ENCODE measurements around the gene SLFNL1.

Gene SLFNL1

GRCh38 chr1:41028034-41028642, 6.6 kb upstream of the SLFNL1 start:
- no peak overlapping the region for H2AFZ ChIP-seq
- H3K36me3 ChIP-seq (ENCODE audit: control insufficient read depth, insufficient read depth, low read length) = no peaks in the 10 kb centered on the region

GRCh38 chr1:41025979-41026819, 4.7 kb upstream of the SLFNL1 start:
- no peaks in the 10 kb centered on the region for H3K79me2 ChIP-seq
- no peak overlapping the region for H3K9ac ChIP-seq
- H3K27me3 ChIP-seq (ENCODE audit: control insufficient read depth, insufficient read depth, low read length) = no peaks in the 10 kb centered on the region
- H3K36me3 ChIP-seq (ENCODE audit: control insufficient read depth, insufficient read depth, low read length) = no peaks in the 10 kb centered on the region
- no peak overlapping the region for H3K4me2 ChIP-seq (ENCODE audit: low read length)
- H2AFZ ChIP-seq = no peak overlapping the region
- no peak for TF ChIP-seq CTCF (IDR thresholded peaks at IDR 0.05)
- H3K4me1 ChIP-seq = peaks cover 10% of the 10 kb centered on the region
- no peaks in the 10 kb centered on the region for H3K9me3 ChIP-seq (ENCODE audit: control insufficient read depth, low read length)
- no peak overlapping the region for H3K27ac ChIP-seq
- no peak overlapping the region for H3K4me3 ChIP-seq (ENCODE audit: low read depth, low read length)

More at GRCh38 chr1:41028034-41028642, 6.6 kb upstream of the SLFNL1 start:
- no peak overlapping the region for H3K4me3 ChIP-seq (ENCODE audit: low read depth, low read length)
- no peak overlapping the region for H3K9ac ChIP-seq
- H3K27me3 ChIP-seq (ENCODE audit: control insufficient read depth, insufficient read depth, low read length) = no peaks in the 10 kb centered on the region
- TF ChIP-seq CTCF (IDR thresholded peaks at IDR 0.05) = no peak
- H3K4me2 ChIP-seq (ENCODE audit: low read length) = no peak overlapping the region
- no peaks in the 10 kb centered on the region for H3K9me3 ChIP-seq (ENCODE audit: control insufficient read depth, low read length)
- no peaks in the 10 kb centered on the region for H3K79me2 ChIP-seq
- no peak overlapping the region for H3K27ac ChIP-seq
- no peaks in the 10 kb centered on the region for H3K4me1 ChIP-seq

GRCh38 chr1:41024953-41025352, 3.4 kb upstream of the SLFNL1 start:
- H2AFZ ChIP-seq = no peak overlapping the region
- peaks cover 10% of the 10 kb centered on the region for H3K4me1 ChIP-seq
- H3K36me3 ChIP-seq (ENCODE audit: control insufficient read depth, insufficient read depth, low read length) = no peaks in the 10 kb centered on the region
- H3K27ac ChIP-seq = no peak overlapping the region
- H3K27me3 ChIP-seq (ENCODE audit: control insufficient read depth, insufficient read depth, low read length) = no peaks in the 10 kb centered on the region
- H3K79me2 ChIP-seq = no peaks in the 10 kb centered on the region
- TF ChIP-seq CTCF (IDR thresholded peaks at IDR 0.05) = no peak
- H3K9me3 ChIP-seq (ENCODE audit: control insufficient read depth, low read length) = no peaks in the 10 kb centered on the region
- no peak overlapping the region for H3K4me3 ChIP-seq (ENCODE audit: low read depth, low read length)
- H3K9ac ChIP-seq = no peak overlapping the region
- H3K4me2 ChIP-seq (ENCODE audit: low read length) = no peak overlapping the region

- Histone ChIP-seq H3K27ac (no peak overlapping the region), H3K9ac (no peak overlapping the region), H3K4me2 (ENCODE audit: low read length) (no peak overlapping the region), H3K79me2 (no peaks in the 10 kb centered on the region), H2AFZ (no peak overlapping the region), H3K4me1 (peaks cover 10% of the 10 kb centered on the region), H3K36me3 (ENCODE audit: control insufficient read depth, insufficient read depth, low read length) (no peaks in the 10 kb centered on the region), H3K9me3 (ENCODE audit: control insufficient read depth, low read length) (no peaks in the 10 kb centered on the region), H3K4me3 (ENCODE audit: low read depth, low read length) (no peak overlapping the region), H3K27me3 (ENCODE audit: control insufficient read depth, insufficient read depth, low read length) (no peaks in the 10 kb centered on the region)
- no peak for TF ChIP-seq CTCF (IDR thresholded peaks at IDR 0.05)
These were observed 1.9 kb upstream of the SLFNL1 start for GRCh38 chr1:41023279-41023990.
